Endometrial microvascular endothelial cells (primary cell): ENCODE measurements around the gene MPZL1. TPM values are rescaled to one million over a fixed set of nuclear protein-coding genes. Genes with fewer than 3 reads are reported as not detected.

Experiments
- in situ Hi-C: cut with HindIII; loops from 2 replicates; pipeline ENCODE4 v1.10.0; 2017; ENCODE audit warnings: low sequenced_read_pairs, low pct_unique_long_range_greater_than_20kb; ENCODE audit errors: inconsistent ontology term
- total RNA-seq: library from RNA; depleted of rRNA; stranded (reverse); fragments of >200 nt; gene quantifications from one replicate; pipeline ENCODE4 v1.2.3, GENCODE V29; 2015; ENCODE audit errors: inconsistent ontology term

MPZL1 gene
- total RNA-seq, 1 donor from 2014 or later, result 103 TPM

DNA sequence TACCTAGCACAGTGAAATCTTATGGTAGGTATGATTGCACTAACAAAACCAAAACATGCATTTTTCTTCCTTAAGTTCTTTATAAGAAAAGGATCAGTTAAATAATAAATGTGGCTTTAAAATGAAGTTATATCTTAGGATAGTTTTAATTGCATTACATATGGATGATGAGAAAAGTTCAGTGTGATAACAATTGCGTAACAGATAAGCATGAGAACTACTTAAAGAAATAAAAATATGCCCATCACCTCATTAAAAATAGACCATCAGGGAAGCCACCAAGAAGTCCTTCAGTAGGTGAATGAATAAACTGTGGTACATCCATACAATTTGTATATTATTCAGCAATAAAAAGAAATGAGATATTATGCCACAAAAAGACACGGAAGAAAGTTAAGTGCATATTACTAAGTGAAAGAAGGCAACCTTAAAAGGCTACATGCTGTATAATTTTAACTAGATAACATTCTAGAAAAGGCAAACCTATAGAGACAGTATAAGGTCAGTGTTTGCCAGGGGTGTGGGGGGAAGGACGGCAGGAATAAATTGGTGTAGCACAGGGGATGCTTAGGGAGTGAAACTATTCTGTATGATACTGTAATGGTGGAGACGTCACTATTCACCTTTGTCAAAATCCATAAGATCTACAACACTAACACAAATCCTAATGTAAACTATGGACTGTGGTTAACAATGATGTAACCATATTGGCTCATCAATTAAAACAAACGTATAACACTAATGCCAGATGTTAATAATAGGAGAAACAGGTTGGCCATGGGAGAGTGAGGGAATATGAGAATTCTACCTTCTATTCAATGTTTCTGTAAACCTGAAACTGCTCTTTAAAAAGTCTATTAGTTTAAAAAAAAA, 42.9 kb downstream of the MPZL1 start:
- in situ Hi-C loops, result no loop called here

DNA sequence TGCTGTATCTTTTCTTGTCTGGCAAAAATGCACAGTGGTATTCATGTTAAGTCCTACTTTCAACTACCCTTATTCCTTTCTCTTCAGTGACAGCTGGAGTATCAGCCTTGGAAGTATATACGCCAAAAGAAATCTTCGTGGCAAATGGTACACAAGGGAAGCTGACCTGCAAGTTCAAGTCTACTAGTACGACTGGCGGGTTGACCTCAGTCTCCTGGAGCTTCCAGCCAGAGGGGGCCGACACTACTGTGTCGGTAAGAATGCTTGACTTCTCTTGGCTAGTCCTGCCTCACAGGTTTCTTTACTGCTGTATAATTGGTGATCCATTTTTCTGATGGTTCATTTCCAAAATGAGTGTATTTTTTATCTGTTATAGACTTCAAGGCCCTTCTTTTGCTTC, 43.7 kb downstream of the MPZL1 start:
- in situ Hi-C loops, result no loop called here

DNA sequence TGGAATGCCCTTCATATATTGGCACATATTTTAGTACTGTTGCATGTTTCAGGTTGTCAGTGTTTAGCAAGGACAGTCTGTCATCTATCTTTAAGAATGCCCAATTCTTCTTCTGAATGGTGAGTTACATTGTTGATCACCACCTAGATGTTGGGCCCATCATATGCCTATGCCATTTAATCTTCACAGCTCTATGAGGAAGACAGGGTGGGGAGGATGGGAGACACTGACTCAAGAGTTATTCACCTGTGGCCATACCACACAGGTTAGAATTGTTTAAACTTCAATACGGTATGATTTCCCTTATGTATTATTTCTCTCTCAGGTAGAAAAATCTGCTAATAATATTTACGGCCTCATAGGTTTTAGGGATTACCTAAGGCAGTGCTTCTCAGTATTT, 44.8 kb downstream of the MPZL1 start:
- in situ Hi-C loops, result no loop called here

DNA sequence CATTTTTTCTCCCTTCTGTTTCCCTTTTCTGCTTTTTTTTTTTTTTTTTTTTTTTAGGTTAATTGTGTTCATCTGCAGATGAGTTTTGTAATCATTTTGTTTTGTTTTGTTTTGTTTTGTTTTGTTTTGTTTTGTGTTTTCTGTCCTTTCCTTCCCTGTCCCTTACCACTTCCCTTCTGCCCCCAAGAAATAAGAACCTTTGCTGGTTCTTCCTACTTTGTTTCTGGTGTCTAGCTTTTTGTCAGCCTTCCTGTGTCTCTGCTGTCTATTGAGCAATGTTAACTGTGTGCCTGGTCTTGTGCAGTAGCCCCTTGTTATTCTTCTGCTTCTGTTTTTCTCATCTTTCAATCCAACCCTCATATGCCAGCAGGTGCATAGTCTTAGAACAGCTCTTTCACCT, 46.0 kb downstream of the MPZL1 start:
- in situ Hi-C loops, result no loop called here

DNA sequence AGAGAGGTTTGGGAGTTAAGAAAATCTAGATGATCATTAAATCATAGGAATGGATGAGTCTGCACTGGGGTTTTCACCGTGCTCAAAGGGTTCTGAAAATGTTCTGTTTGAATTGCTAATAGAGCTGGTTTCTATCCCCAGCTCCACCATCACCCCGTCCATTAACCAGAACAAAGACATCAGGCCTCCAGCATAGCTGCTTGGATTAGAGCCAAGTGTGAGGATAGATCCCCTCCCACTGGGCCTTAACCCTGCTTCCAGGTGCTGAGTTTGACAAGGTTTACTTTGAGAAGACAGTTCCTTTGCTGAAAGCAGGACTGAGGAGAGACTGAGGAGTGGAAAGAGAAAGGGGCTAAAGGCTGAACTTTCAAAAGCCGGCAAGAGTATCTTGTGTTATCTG, 48.3 kb downstream of the MPZL1 start:
- in situ Hi-C loops, result no loop called here

DNA sequence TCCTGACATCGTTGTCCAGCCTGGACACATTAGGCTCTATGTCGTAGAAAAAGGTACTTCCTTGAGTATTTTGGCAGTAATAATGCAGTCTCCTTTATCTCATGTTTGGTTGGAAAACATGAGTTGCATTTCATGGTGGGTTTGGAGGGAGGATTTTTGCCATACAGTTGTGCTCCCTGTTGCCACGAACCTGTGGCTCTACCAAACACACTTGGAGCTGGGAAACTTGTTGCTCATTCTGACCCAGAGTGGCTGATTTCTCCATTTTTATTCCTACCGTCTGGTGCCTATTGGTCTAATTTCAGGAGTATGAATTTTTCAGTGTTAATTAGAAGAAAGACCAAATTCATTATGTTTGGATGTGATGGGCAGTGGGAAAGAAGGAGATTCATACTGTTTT, 50.7 kb downstream of the MPZL1 start:
- in situ Hi-C loops, result no loop called here

DNA sequence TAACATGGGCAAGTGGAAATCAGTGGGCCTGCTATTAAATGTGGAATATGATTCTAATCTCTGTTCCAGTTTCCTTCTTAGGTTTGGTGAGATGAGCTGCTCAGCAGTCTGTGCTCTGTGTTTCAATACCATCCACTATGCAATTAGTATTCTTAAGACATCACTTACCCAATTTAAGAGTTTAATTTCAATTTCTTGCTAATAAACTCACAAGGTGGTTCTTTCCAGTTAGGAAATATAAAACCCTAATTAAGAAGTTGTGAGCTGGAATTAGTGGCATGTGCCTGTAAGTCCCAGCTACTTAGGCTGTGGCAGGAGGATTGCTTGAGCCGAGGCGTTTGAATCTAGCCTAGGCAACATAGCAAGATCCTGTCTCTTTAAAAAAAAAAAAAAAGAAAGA, 51.7 kb downstream of the MPZL1 start:
- in situ Hi-C loops, result no loop called here

DNA sequence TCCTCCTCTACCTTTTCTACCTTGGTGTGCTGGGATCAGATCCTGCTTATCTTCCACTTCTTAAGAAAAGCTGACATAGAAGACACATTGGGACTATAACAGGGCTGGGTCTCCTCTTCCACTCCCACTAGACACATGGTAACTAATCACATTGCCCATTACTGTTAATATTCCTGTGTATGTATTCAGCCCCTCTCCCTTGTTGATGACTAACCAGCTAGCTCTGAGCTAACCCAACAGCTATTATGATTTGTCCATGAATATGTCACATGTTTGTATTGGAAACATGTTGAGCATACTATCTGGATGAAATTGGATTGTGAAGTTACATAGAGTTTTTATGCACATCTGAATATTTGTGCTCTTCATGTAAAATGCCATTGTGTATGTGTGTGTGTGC, 52.9 kb downstream of the MPZL1 start:
- in situ Hi-C loops, result no loop called here

DNA sequence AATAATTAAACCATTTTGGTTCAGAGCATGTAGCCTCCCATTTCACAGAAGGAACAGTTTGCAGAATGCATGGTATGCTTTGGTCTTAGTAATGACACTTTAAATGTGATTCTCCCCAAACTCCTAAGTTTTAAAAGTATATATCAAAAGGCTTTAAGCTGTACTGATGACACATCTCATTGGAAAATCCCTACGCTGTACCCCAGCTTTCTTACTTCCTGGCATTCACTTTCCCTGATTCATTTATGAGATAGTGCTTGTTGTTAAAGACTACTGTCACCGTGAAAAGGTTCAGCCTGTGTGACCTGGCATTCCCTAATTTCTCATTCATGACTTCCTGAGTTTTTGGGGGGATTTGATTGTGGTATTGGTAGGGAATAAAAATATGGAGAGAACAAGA, 53.4 kb downstream of the MPZL1 start:
- in situ Hi-C loops, result no loop called here

DNA sequence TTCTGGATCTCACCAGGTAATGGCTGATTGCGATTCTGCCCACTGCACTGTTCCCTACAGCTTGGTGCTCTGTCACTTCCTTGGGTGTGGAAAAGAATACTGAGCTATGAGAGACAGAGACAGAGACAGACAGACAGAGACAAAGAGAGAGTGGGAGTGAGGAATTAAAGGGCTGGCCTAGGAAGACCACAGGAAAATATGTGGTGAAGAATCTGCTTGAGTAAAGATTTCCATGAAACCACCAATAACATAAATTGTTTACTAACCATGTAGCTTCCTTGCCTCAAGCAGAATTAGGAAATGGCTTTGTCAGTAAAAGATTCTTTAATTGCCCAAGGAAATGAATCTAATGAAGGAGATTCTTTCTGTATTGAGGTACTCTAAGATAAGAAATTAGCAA, 54.4 kb downstream of the MPZL1 start:
- in situ Hi-C loops, result no loop called here

DNA sequence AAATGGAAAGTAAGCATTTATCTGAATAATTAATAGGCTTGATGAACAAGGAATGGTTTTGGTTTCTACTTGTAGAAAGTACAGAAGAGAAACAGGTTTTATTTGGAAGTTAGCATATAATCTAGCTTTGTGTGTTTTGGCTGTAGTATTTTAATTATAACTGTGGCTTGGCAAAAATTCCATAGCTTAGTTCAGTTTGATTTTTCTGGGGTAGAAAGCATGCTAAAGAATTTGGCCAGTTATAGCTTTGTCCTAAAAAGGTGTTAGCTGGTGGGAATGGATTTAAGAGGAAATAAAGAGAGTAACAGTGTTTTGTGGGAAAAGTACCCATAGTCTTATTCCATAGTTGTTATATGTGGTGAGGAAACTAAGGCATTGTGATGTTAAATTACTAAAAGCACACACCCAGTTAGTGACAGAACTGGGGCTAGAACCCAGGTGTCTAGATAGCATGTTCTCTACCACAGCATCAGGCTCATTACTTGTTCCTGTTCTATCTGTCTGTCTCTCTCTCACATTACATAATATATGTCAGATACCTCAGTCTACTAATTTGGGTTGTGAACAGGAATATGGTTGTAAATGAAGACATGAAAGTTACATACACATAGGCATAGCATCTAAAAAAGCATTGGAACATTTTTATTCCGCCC, 55.0 kb downstream of the MPZL1 start:
- in situ Hi-C loops, result no loop called here

DNA sequence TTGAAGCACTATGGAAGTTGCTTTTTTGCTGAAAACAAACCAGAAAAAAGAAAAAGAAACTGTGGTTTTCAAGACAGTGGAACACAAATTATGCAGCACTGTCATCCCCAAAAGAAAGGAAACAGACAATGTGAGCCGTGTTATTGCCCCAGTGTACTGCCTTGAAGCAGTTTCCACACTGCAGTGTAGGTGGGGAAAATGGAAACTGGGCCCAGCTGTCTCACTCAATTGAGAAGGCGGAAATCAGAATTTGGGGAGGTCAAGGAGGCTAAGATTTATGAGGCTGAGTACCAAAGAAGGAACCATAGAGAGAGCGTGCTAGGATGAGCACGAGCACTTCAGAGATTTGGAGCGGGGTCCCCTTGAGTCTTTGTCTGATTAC, 55.5 kb downstream of the MPZL1 start:
- in situ Hi-C loops, result no loop called here

DNA sequence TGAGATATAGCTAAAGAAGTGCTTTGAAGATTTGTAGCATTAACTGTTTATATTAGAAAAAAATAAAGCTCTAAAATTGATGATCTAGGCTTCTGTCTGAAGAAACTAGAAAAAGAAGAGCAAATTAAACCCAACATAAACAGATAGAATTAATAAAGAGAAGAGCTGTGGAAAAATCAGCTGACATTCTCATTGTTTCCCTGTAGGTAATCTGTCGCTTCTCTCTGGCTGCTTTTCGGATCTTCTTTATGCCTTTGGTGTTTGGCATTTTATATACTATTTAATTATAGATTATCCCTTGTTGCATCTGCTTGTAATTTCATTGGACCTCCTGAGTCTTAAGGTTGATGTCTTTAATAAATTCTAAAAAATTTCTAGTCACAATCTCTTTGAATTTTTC, 59.8 kb downstream of the MPZL1 start:
- in situ Hi-C loops, result no loop called here

DNA sequence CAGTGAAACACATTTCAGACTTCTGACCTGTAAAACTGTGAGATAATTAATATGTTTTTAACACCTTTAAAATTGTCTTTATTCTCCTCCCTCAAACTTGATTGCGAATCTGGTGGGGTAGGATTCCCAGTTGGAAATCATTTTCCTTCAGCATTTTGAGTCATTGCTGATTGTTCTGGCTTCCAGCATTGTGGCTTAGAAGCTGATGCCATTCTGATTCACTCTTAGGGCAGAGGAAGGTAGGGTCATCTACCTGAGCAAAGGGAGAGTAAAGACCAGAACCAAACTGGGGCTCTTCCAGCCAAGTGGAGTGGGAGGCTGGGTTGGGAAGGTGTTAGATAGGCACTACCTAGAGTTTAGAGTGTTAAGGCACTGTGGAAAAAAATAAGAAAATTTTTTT, 61.2 kb downstream of the MPZL1 start:
- in situ Hi-C loops, result no loop called here

DNA sequence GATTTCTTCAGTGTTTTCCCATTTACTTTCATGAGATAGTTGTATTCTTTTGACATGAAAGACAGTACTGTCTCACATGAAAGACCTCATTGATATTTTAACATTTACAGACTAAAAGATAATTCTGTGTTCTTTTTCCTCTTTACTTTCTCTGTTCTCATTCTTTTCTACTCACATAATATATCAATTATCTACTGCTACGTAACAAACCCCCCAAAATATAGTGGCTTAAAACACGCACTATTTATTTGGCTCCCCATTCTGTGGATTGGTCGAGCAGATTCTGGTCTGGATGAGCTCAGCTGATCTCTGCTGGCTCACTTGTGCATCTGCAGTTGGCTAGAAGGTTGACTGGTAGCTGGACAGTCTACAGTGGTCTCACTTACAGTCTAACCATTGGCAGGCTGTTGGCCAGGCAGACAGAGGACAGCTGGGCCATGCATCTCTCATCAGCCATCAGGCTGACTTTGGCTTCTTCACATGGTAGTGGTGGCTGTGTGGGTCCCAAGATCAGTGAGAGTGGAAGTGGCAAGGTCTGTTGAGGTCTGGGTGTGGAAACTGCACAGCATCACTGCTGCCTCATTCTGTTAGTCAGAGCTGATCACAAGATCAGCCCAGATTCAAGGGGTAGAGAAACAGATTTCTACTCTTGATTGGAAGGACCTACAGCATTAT, 63.2 kb downstream of the MPZL1 start:
- in situ Hi-C loops, result no loop called here

DNA sequence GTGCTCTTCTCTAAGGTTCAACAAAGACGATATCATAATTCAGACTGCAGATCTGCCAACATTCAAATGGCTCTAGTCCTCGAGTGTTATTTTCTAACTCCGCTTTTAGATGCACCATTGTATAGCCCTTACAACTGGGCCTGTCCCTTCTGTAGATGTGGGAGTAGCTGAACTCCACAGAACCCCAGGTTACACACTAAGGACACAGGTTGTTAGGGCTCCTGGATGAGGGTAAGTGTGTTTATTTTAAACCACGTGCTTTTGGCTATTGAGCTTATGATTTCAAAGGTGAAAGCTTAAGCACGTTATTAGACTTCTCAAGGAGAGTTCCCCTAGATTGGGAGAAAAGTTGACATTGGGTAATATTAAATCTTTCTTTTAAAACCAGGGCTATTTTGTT, 64.7 kb downstream of the MPZL1 start:
- in situ Hi-C loops, result no loop called here

DNA sequence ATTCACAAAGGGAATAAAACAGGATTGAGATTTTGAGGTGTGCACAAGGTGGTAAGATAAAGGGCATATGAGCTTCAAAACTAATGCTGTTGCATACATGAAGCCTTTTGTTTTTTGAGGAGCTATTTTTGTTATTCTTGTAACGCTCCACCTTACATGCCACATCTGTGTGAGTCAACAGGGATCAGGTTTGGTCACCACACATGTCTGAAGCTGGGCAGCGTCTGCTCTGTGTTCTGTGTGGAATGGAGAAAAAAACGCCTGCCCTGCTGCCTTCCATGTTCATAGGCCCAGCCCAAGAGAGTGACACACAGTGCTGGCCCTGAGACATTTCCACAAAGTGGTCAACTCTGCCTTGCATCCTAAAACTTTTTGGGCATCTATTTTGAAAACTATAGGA, 67.7 kb downstream of the MPZL1 start:
- in situ Hi-C loops, result no loop called here

DNA sequence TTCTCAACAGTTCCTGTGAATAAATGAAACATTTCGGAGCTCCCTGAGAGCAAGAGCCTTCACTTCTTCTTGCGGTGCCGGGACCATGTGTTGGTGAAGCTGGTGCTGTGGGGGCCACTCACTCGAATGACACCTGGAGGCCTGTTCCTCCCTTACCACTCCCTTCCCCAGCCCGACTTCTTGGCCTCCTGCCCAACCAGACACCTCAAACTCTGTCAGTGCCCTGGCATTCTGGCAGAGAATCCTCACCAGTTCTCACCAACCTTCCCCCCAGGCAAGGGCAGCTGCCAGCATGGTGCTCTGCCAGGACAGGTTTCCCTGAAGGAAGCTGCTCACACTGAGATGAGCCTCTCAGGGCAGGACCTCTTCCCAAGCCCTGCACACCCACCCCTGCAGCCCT, 68.3 kb downstream of the MPZL1 start:
- in situ Hi-C loops, result no loop called here

DNA sequence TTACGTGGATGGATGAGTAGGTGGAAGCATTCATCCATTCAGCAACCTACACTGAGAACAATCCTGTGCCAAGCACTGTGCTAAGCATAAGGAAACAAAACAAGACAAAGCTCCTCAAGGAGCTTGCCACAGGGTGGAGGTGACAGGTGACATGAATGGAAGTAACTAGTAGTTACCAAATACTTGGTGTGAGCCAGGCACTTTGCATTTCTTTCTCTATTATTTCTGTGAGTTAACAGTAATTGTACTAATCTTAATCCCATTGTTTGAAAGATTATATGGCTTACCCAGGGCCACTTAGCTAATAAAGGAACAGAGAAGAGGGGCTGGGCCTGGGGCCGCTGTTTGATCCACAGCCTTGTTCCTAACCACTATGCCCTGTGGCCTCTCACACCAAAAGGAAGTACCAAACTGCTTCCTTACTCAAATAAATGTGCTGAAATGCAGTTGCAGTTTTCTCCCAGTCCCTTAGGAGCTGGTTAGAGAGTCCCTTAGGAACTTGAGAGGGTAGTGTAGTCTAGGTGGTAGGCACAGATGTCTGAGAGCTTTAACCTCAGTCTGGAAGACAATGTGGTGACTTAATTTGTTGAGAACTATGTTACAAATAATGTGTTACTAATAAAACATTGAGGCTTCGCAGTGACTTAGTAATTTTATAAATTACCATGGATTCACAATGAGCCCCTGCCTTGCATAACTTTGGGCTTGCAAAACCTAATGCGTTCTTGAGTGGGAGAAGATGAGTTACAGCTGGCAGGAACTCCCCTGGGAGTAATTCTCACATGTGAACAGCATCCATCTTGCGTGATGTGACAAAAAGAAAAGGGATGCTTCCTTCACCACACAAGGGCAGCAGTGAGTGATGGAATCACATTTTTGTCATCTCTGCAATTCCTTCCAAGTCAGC, 69.8 kb downstream of the MPZL1 start:
- in situ Hi-C loops, result no loop called here
